Heart left ventricle (tissue), 16 donors: ENCODE results near the gene STX1B. TPM values are rescaled to one million over a fixed set of nuclear protein-coding genes. Genes with fewer than 3 reads are reported as not detected.

Experiments
- ATAC-seq, 4 donors: fragments of 200-7000 bp; cut with Tn5 transposase; one replicate each; pipeline ENCODE4 v1.9.1; 2020 to 2022; ENCODE audit warnings: moderate library complexity in 4 of 4, mild to moderate bottlenecking in 3 of 4, moderate number of reproducible peaks in 1 of 4
- DNase-seq, 5 donors: peaks; one replicate each; pipeline ENCODE4 v3.0.0-alpha.2; 2020
- H3K27ac ChIP-seq, 12 donors: fragments of 200-600 bp; sonication (generic) in 4 of 12; one replicate each; pipeline versions ENCODE4 v1.5.0 to v1.8.0; 2016 to 2022; ENCODE audit warnings: mild to moderate bottlenecking in 2 of 12
- H3K27me3 ChIP-seq, 9 donors: fragments of 200-600 bp; sonication (generic) in 2 of 9; one replicate each; pipeline versions ENCODE4 v1.5.1 to v1.8.0; 2016 to 2022; ENCODE audit warnings: mild to moderate bottlenecking in 3 of 9
- H3K36me3 ChIP-seq, 9 donors: fragments of 200-600 bp; sonication (generic) in 2 of 9; one replicate each; pipeline versions ENCODE4 v1.5.0 to v1.8.0; 2018 to 2022; ENCODE audit warnings: mild to moderate bottlenecking in 2 of 9
- H3K4me1 ChIP-seq, 12 donors: fragments of 200-600 bp; sonication (generic) in 4 of 12; one replicate each; pipeline versions ENCODE4 v1.5.0 to v1.8.0; 2016 to 2022; ENCODE audit warnings: mild to moderate bottlenecking in 3 of 12
- H3K4me3 ChIP-seq, 12 donors: fragments of 200-600 bp; sonication (generic) in 4 of 12; one replicate each; pipeline versions ENCODE4 v1.5.0 to v1.8.0; 2017 to 2022; ENCODE audit warnings: mild to moderate bottlenecking in 9 of 12, moderate library complexity in 4 of 12
- H3K9me3 ChIP-seq, 12 donors: fragments of 200-600 bp; sonication (generic) in 4 of 12; one replicate each; pipeline versions ENCODE4 v1.5.0 to v1.8.0; 2016 to 2022; ENCODE audit warnings: mild to moderate bottlenecking in 1 of 12
- CTCF ChIP-seq, 12 donors: fragments of 200-600 bp; sonication (generic) in 4 of 12; IDR thresholded peaks; one replicate each; pipeline versions ENCODE4 v1.5.0 to v1.8.0; 2018 to 2022; ENCODE audit warnings: antibody characterized with exemption in 12 of 12, mild to moderate bottlenecking in 5 of 12
- POLR2A ChIP-seq, 2 donors: fragments of 450-650 bp; IDR thresholded peaks; one replicate each; pipeline ENCODE4 v1.6.1; 2017; ENCODE audit warnings: antibody characterized with exemption in 2 of 2, mild to moderate bottlenecking in 2 of 2, moderate library complexity in 2 of 2
- WGBS, 4 donors: extraction: QIAGEN DNeasy Blood & Tissue Kit in 2 of 4; methylation state at CpG; one replicate each; pipeline versions ENCODE4 v1.1.5 to v1.1.7; 2013 to 2018; 5-methylcytosine and 5-hydroxymethylcytosine counted together
- intact Hi-C, 10 donors: fragments of 100-400 bp; cut with DNase I; formaldehyde crosslinking; loops; one replicate each; pipeline versions ENCODE4 v1.11.1 to v1.14.2; 2022
- polyA plus RNA-seq, 2 donors: library from polyadenylated mRNA; stranded (reverse); fragments of 200-250 nt; gene quantifications; one replicate each; pipeline ENCODE4 v1.2.3, GENCODE V29; 2013
- total RNA-seq, 9 donors: library from RNA; depleted of rRNA in 2 of 9; stranded (reverse); fragments of >200 nt in 2 of 9; fragmentation: NEBNext Ultra II Directional in 3 of 9; extraction: Animal tissue kit (Norgen Biotek cat#: 25700) in 3 of 9; gene quantifications; one replicate each; pipeline versions ENCODE4 v1.1.0 to v1.2.4, GENCODE V29; 2016 to 2023
- donor health status: ischemic (EF 13 %, LVEDD 7.1; RV severe dilation, severe dysfunction).
- donor health status: healthy with polysubstance abuse.
- donor health status: DM: no; HTN: yes; CAD: no.
- donor health status: DM: no; HTN: no; CAD: no.
- donor health status: ischemic (EF 25% LVEDD 6.9; RV normal size, moderate dysfunction).
- donor health status: ischemic (EF 25% LVEDD 5.7; RV mildly dilated, moderate dysfunction).
- donor health status: healthy.
- donor health status: DM: yes; HTN: yes; CAD: no.
- donor health status: ischemic (EF 35%, LVEDD 5.7; RV mildly dilated, moderate dysfunction).
- donor health status: nonischemic (EF 11% LVEDD 7.7; RV severe dilation, severe dysfunction).
- donor health status: DM: yes; HTN: yes; CAD: no.
- donor health status: PGD.
- donor health status: ischemic (EF 29% LVEDD 5.4; RV normal size, mild dysfunction).
- donor health status: nonischemic (EF 23%, LVEDD 6.1; RV moderate dilation, normal function).

STX1B gene
- total and polyA plus RNA-seq, 11 donors: 0.20 to 2.1 (median 0.82) TPM

- 80 to 88% (median 84%) methylated on average over 5 to 9 of the region's 9 CpGs for WGBS, 4 donors
These were observed 7.5 kb downstream of the STX1B start for GRCh38 chr16:31002862-31003341.

GRCh38 chr16:31002250-31002700 lies 8.2 kb downstream of the STX1B start:
- 60 to 82% (median 71%) methylated on average over 9 to 10 of the region's 10 CpGs for WGBS, 4 donors
- Histone ChIP-seq H3K27ac (no peak overlapping the region), H3K36me3 (no peaks in the 10 kb centered on the region), H3K27me3 (peaks cover 0 to 6% (median 2%) of the 10 kb centered on the region in 9 donors), H3K4me3 (no peak overlapping the region), H3K9me3 (no peaks in the 10 kb centered on the region), H3K4me1 (peaks cover 0 to 17% (median 9%) of the 10 kb centered on the region in 12 donors)
- ATAC-seq: no peak
- intact Hi-C loops: no loop called here
- peak in 1 of 5 donors; percentile 14 for DNase-seq
- TF ChIP-seq CTCF (IDR thresholded peaks at IDR 0.05) (no peak), POLR2A (IDR thresholded peaks at IDR 0.05) (no peak)

More at GRCh38 chr16:31002862-31003341, 7.5 kb downstream of the STX1B start:
- Histone ChIP-seq H3K27ac (peak overlapping the region in 1 of 12 donors; percentile 19), H3K36me3 (no peaks in the 10 kb centered on the region), H3K9me3 (no peaks in the 10 kb centered on the region), H3K4me1 (peaks cover 0 to 11% (median 4%) of the 10 kb centered on the region in 12 donors), H3K4me3 (no peak overlapping the region), H3K27me3 (peaks cover 0 to 9% (median 6%) of the 10 kb centered on the region in 9 donors)
- intact Hi-C loops: no loop called here
- ATAC-seq (peak in 1 of 4 donors; percentile 28), DNase-seq (peak in 1 of 5 donors; percentile 13)
- TF ChIP-seq CTCF (IDR thresholded peaks at IDR 0.05): no peak
- TF ChIP-seq POLR2A (IDR thresholded peaks at IDR 0.05): no peak

DNA sequence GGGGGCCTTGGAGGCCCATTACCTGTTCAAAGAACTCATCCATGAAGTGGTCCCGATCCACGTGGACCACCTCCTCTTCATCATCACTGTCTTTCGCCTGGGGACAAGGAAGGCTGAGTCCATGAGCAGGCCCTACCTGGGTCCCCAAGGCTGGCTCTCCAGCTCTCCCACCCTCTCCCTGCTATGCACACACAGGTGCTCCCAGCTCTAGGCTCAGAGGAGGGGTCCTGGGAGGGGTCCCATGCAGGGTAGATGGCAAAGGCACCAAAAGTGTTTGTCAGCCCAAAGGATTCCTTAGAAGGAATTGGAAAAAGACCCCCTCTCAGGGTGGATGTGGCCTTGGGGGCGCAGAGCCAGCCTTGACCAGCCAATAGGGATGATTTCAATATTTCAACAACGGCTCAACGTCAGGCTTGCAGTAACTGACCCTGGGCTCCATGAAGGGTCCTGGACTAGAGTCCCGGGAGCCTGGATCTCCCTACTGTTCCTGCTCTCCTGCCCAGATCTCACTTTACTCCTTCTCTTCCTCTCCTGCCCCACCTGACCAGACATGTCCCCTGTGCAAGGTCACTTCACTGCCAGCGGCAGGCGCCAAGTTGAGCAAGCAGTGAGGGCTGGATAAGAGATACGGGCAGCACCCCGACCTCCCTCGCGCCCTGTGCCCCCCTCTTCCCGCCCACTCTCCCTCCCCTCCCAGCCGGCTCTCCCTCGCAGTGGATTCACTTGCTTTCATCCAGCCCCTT lies 8.8 kb downstream of the STX1B start:
- TF ChIP-seq POLR2A (IDR thresholded peaks at IDR 0.05): no peak
- no peak for TF ChIP-seq CTCF (IDR thresholded peaks at IDR 0.05)
- no peak for ATAC-seq
- no peak overlapping the region for H3K27ac ChIP-seq
- intact Hi-C loops: no loop called here
- DNase-seq: peak in 1 of 5 donors; percentile 39
- no peaks in the 10 kb centered on the region for H3K9me3 ChIP-seq
- peaks cover 0 to 18% (median 11%) of the 10 kb centered on the region in 12 donors for H3K4me1 ChIP-seq
- 41 to 53% (median 48%) methylated on average over 15 to 16 of the region's 16 CpGs for WGBS, 4 donors
- peaks cover 0 to 3% (median 0%) of the 10 kb centered on the region in 9 donors for H3K27me3 ChIP-seq
- no peak overlapping the region for H3K4me3 ChIP-seq
- no peaks in the 10 kb centered on the region for H3K36me3 ChIP-seq

DNA sequence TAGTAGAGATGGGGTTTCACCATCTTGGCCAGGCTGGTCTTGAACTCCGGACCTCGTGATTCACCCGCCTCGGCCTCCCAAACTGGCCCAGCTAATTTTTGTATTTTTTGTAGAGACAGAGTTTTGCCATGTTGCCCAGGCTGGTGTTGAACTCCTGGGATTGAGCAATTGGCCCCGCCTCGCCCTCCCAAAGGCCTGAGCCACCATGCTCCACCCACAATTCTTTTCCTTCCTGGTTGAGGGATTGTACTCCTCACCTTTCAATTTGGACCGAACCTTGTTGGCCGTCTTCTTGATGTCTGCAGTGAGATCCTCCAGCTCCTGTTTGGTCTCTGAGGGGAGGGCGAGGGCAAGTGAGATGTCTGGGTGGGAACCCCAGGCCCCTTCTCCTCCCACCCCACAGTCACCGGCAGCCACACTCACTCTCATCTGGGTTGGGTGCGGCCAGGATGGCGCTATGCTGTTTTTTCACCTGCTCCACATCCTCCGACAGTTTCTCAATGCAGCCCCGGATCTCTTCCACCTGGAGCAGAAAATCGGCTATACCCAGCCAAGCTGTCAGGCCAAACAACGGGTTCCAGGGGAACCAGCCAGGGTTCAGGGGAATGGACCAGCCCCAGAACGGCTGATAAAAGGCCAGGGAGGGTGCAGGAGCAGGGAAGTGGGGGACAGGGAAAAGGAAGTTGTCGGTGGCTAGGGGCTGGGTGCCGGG lies 9.6 kb downstream of the STX1B start:
- no peak overlapping the region for H3K27ac ChIP-seq
- no peaks in the 10 kb centered on the region for H3K36me3 ChIP-seq
- TF ChIP-seq POLR2A (IDR thresholded peaks at IDR 0.05) (no peak), CTCF (IDR thresholded peaks at IDR 0.05) (no peak)
- intact Hi-C loops: no loop called here
- WGBS, 4 donors: 90 to 92% (median 90%) methylated on average over 19 of the region's 19 CpGs
- H3K4me3 ChIP-seq: no peak overlapping the region
- peak in 1 of 5 donors; percentile 8 for DNase-seq
- H3K27me3 ChIP-seq: no peaks in the 10 kb centered on the region
- H3K4me1 ChIP-seq: peaks cover 0 to 26% (median 15%) of the 10 kb centered on the region in 12 donors
- no peak for ATAC-seq
- H3K9me3 ChIP-seq: no peaks in the 10 kb centered on the region
